Neural progenitor cell (in vitro differentiated cells): ENCODE measurements around the gene FOXK1. TPM values are rescaled to one million over a fixed set of nuclear protein-coding genes. Genes with fewer than 3 reads are reported as not detected.
A peak's percentile ranks its signal among the peaks of the same experiment; 100 is the strongest.

ENCODE experiments used
- DNase-seq: peaks from one replicate; pipeline ENCODE4 v3.0.0-alpha.2; 2016; ENCODE audit warnings: low spot score
- H2AFZ ChIP-seq: fragments of 200-600 bp; sonication (generic); replicated peaks from 2 replicates; pipeline ENCODE4 v1.6.1; 2016; ENCODE audit warnings: antibody characterized with exemption
- H3F3A ChIP-seq: fragments of 200-600 bp; sonication (generic); 2 replicates; pipeline ENCODE4 v1.6.1; 2016; ENCODE audit warnings: antibody characterized with exemption, low read depth
- H3K27ac ChIP-seq: fragments of 200-600 bp; sonication (generic); 2 replicates; pipeline ENCODE4 v1.5.1; 2016; ENCODE audit warnings: mild to moderate bottlenecking
- H3K27me3 ChIP-seq: fragments of 200-600 bp; sonication (generic); 2 replicates; pipeline ENCODE4 v1.6.1; 2016; ENCODE audit warnings: mild to moderate bottlenecking, moderate library complexity
- H3K36me3 ChIP-seq: fragments of 200-600 bp; sonication (generic); 2 replicates; pipeline ENCODE4 v1.5.1; 2016
- H3K4me1 ChIP-seq: fragments of 200-600 bp; sonication (generic); 2 replicates; pipeline ENCODE4 v1.6.1; 2016; ENCODE audit warnings: mixed run types
- H3K4me2 ChIP-seq: fragments of 200-600 bp; sonication (generic); 2 replicates; pipeline ENCODE4 v1.6.1; 2016
- H3K4me3 ChIP-seq: fragments of 200-600 bp; sonication (generic); 2 replicates; pipeline ENCODE4 v1.5.1; 2016
- H3K79me2 ChIP-seq: fragments of 200-600 bp; sonication (generic); 2 replicates; pipeline ENCODE4 v1.6.1; 2016; ENCODE audit warnings: low read depth
- H3K9ac ChIP-seq: fragments of 200-600 bp; sonication (generic); 2 replicates; pipeline ENCODE4 v1.6.1; 2016
- H3K9me3 ChIP-seq: fragments of 200-600 bp; sonication (generic); 2 replicates; pipeline ENCODE4 v1.5.1; 2016; ENCODE audit warnings: low read depth
- H4K20me1 ChIP-seq: fragments of 200-600 bp; sonication (generic); 2 replicates; pipeline ENCODE4 v1.6.1; 2016; ENCODE audit warnings: low read depth
- H3K27ac Mint-ChIP-seq: 3 replicates; pipeline ENCODE4 v1.8.0; 2021; ENCODE audit warnings: mixed read lengths
- H3K27me3 Mint-ChIP-seq: 2 replicates; pipeline ENCODE4 v1.8.0; 2022; ENCODE audit warnings: low read depth, mild to moderate bottlenecking, inconsistent platforms, moderate library complexity, mixed read lengths; ENCODE audit not compliant: insufficient read depth
- H3K36me3 Mint-ChIP-seq: 3 replicates; pipeline ENCODE4 v1.8.0; 2021; ENCODE audit warnings: mixed read lengths
- H3K4me1 Mint-ChIP-seq: 3 replicates; pipeline ENCODE4 v1.8.0; 2021; ENCODE audit warnings: mixed read lengths
- H3K4me3 Mint-ChIP-seq: 3 replicates; pipeline ENCODE4 v1.8.0; 2021; ENCODE audit warnings: mild to moderate bottlenecking, moderate library complexity, mixed read lengths
- H3K9me3 Mint-ChIP-seq: 3 replicates; pipeline ENCODE4 v1.8.0; 2020; ENCODE audit warnings: mixed read lengths
- CTCF ChIP-seq: fragments of 200-600 bp; sonication (generic); IDR thresholded peaks from 2 replicates; pipeline ENCODE4 v1.5.1; 2017; ENCODE audit warnings: antibody characterized with exemption, mild to moderate bottlenecking
- EZH2 ChIP-seq: fragments of 200-600 bp; sonication (generic); IDR thresholded peaks from 2 replicates; pipeline ENCODE4 v1.6.1; 2017; ENCODE audit warnings: antibody characterized with exemption, mild to moderate bottlenecking, moderate library complexity
- EZH2phosphoT487 ChIP-seq: fragments of 200-600 bp; sonication (generic); IDR thresholded peaks from 2 replicates; pipeline ENCODE4 v1.6.1; 2017; ENCODE audit warnings: antibody characterized with exemption
- total RNA-seq: library from RNA; depleted of rRNA; stranded (reverse); fragments of >200 nt; gene quantifications from 2 replicates; pipeline ENCODE4 v1.2.3, GENCODE V29; 2015; ENCODE audit warnings: low replicate concordance

The FOXK1 gene
- total RNA-seq, 1 donor from 2014 or later, result 11.1 TPM

DNA sequence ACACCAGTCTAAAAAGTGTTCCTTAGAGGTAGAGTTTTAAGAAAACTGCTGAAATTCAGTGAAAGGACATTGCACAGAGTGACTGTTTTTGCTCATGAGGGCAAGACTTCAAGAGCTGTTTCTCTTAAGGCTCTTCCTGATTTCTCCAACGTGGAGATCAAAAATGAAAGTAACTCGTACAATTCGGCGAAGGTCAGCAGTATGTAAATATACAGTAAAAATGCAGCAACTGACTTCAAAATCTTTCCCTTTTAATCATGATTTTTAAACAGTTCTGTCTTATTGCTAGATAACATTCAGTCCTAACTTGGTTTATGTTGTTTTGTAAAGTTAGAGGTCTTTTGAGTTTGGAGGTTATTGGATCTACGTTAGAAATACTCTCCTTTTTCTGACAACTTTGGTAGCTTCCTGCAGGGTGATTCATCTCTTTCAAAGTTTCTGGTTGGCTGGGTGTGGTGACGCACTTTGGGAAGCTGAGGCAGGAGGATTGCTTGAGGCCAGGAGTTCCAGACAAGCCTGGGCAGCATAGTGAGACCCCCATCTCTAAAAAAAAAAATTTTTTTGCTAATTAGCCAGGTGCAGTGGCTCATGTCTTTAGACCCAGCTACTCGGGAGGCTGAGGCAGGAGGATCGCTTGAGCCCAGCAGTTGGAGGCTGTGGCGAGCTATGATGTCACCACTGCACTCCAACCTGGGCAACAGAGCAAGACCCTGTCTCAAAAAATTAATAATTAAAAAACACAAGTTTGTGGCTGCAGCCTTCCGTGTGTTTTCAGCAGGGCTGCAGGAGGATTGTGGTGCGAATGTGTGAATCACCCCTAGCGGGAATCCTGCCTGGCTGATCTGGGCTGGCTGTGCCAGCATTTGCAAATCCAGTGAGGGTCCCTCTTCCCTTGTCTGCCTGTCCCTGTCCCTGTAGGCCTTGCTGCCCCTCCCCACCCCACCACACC, 64.2 kb downstream of the FOXK1 start:
- H3K9ac ChIP-seq, result no peak overlapping the region
- peak overlapping the region; percentile 76 for H3K4me2 ChIP-seq
- H3K36me3 ChIP-seq, result no peaks in the 10 kb centered on the region

DNA sequence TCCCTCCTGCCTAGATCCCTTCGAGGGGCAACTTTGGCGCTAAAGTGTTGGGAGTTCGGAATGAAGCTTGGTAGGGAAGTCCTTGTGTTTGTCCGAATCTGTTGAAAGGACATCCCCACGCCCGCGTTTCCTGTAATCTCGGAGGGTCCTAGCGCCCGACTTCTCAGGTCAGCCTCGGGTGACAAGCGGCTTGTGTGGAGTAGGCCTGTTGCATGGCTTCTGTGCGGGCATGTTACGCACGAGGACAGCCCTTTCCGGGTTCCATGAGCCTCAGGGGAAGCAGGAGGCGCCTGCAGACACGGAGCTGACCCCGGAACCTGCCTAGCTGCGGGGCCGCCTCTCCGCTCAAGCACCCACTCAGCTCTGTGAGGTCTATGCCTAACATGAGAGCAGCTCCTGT, 64.9 kb downstream of the FOXK1 start:
- Histone ChIP-seq H3K9me3 (no peaks in the 10 kb centered on the region), H3K4me3 (no peak overlapping the region), H2AFZ (no peak overlapping the region), H3K36me3 (no peaks in the 10 kb centered on the region), H3K9ac (no peak overlapping the region), H3F3A (peaks cover 32% of the 10 kb centered on the region), H3K4me1 (peaks cover 20% of the 10 kb centered on the region), H3K27me3 (no peaks in the 10 kb centered on the region), H4K20me1 (peaks cover 3% of the 10 kb centered on the region), H3K27ac (no peak overlapping the region), H3K79me2 (peaks cover 22% of the 10 kb centered on the region), H3K4me2 (no peak overlapping the region)
- H3K4me3 Mint-ChIP-seq, result peak overlapping the region; percentile 36
- H3K9me3 Mint-ChIP-seq, result no peaks in the 10 kb centered on the region
- peaks cover 5% of the 10 kb centered on the region for H3K27me3 Mint-ChIP-seq
- TF ChIP-seq CTCF, result no peak
- TF ChIP-seq EZH2phosphoT487, result no peak
- TF ChIP-seq EZH2, result no peak
- peaks cover 50% of the 10 kb centered on the region for H3K4me1 Mint-ChIP-seq
- no peak for DNase-seq
- no peak overlapping the region for H3K27ac Mint-ChIP-seq
- peaks cover 20% of the 10 kb centered on the region for H3K36me3 Mint-ChIP-seq

More for the DNA sequence above, 64.2 kb downstream of the FOXK1 start:
- Histone ChIP-seq H4K20me1 (peaks cover 2% of the 10 kb centered on the region), H3K4me1 (peaks cover 20% of the 10 kb centered on the region), H3K27me3 (no peaks in the 10 kb centered on the region), H3F3A (peaks cover 32% of the 10 kb centered on the region), H3K4me3 (no peak overlapping the region), H3K9me3 (no peaks in the 10 kb centered on the region), H3K79me2 (peaks cover 22% of the 10 kb centered on the region), H2AFZ (no peak overlapping the region), H3K27ac (peak overlapping the region; percentile 94)
- Mint-ChIP-seq H3K4me3 (peak overlapping the region; percentile 3), H3K36me3 (peaks cover 25% of the 10 kb centered on the region), H3K27me3 (peaks cover 9% of the 10 kb centered on the region), H3K9me3 (no peaks in the 10 kb centered on the region), H3K4me1 (peaks cover 54% of the 10 kb centered on the region), H3K27ac (peak overlapping the region; percentile 98)
- TF ChIP-seq CTCF, result no peak
- TF ChIP-seq EZH2, result no peak
- TF ChIP-seq EZH2phosphoT487, result no peak
- no peak for DNase-seq

- H3K79me2 ChIP-seq, result peaks cover 22% of the 10 kb centered on the region
- peak overlapping the region; percentile 44 for H3K4me3 Mint-ChIP-seq
Measured at GRCh38 chr7:4747746-4748145, 65.7 kb downstream of the FOXK1 start.

More at GRCh38 chr7:4747746-4748145, 65.7 kb downstream of the FOXK1 start:
- Histone ChIP-seq H3K4me2 (no peak overlapping the region), H3K27ac (no peak overlapping the region), H3K36me3 (no peaks in the 10 kb centered on the region), H3K4me1 (peaks cover 20% of the 10 kb centered on the region), H3K27me3 (no peaks in the 10 kb centered on the region), H3K9me3 (no peaks in the 10 kb centered on the region), H3F3A (peaks cover 32% of the 10 kb centered on the region), H3K4me3 (no peak overlapping the region), H3K9ac (no peak overlapping the region), H2AFZ (no peak overlapping the region), H4K20me1 (peaks cover 3% of the 10 kb centered on the region)
- peaks cover 49% of the 10 kb centered on the region for H3K4me1 Mint-ChIP-seq
- no peak for TF ChIP-seq EZH2phosphoT487
- no peak for TF ChIP-seq CTCF
- TF ChIP-seq EZH2, result no peak
- peaks cover 4% of the 10 kb centered on the region for H3K27me3 Mint-ChIP-seq
- no peak for DNase-seq
- H3K27ac Mint-ChIP-seq, result peak overlapping the region; percentile 18
- H3K36me3 Mint-ChIP-seq, result peaks cover 20% of the 10 kb centered on the region
- no peaks in the 10 kb centered on the region for H3K9me3 Mint-ChIP-seq
